GM04504 (cell line): ENCODE data around the gene UHMK1.

Source experiments
- DNase-seq: peaks from one replicate; pipeline ENCODE4 v3.0.0-alpha.2; 2012; ENCODE audit warnings: low read depth

UHMK1 gene

GRCh38 chr1:162530307-162530987 is 32.8 kb downstream of the UHMK1 start:
- no peak for DNase-seq

DNA sequence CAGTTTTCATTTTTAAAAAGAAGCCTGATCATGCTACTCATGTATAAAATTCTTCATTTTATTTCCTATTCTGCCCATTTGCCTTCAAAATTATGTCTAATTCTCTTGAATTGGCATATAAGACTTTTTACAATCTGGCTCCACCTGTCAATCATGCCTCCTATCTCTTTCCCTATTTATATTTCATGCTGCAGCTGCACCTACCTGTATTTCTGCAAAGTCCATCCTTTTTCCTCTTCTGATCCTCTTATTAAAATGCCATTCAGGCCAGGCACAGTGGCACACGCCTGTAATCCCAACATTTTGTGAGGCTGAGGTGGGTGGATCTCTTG is 33.3 kb downstream of the UHMK1 start:
- no peak for DNase-seq

DNA sequence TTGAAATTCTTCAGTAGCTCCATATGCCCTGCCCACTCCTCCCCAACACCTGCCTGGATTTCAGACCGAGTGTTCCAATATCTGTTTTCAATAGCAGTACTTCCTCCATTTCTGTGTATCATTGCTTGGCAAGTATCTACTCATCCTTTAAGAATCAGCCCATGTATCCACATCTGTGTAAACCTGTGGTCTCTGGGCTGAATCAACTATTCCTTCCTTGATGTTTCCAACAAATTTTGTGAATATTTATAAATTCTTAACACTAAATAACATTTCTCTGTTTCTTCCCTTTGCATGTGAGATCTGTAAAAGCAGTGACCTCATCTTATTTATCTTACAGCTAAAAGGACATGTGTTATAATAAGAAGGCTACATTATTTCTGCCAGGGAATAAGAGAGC is 37.9 kb downstream of the UHMK1 start:
- DNase-seq = no peak

- peak; percentile 29 for DNase-seq
These were observed 38.9 kb downstream of the UHMK1 start for GRCh38 chr1:162536511-162536910.

- DNase-seq = no peak
These were observed 39.6 kb downstream of the UHMK1 start for GRCh38 chr1:162537216-162537615.

GRCh38 chr1:162538815-162539431 is 41.3 kb downstream of the UHMK1 start:
- peak; percentile 73 for DNase-seq

DNA sequence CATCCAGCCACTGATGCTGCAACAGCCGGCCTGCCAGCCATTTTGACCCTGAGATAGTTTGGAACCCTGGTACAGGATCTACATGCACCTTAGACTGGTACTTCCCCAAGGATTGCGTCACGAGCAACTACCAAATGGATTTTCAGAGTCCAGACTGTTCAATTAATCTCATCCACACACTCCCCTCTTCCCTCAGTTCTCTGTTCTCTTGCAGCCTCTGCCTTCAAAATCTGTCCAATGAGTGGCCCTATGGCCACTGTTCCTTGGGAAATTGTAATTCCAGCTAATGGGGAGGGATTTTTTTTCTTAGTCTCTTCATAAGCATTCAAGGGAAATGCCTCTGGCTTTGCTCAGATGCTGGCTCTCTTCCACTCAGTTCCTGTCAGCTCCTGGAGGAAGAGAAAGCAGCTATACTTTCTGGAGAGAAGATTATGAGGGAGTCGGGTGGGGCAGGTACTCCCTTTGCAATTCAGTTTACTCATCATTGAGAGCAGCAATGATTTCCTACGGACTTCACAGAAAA is 44.1 kb downstream of the UHMK1 start:
- DNase-seq = peak; percentile 96

DNA sequence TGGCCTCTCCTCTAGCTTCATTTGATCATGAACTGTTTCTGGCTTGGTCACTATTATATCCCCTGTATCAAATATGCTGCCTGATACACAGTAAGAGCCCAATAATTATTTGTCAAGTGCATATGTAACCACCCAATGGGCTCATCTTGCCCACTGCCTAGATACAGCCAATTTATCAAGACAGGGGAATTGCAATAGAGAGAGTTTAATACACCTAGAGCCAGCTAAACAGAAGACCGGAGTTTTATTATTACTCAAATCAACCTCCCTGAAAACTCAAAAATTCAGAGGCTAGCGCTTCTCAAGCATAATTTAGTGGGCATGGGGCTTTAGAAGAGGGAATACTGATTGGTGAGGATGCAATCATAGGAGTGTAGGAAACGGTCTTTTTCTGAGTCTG is 45.6 kb downstream of the UHMK1 start:
- no peak for DNase-seq

DNA sequence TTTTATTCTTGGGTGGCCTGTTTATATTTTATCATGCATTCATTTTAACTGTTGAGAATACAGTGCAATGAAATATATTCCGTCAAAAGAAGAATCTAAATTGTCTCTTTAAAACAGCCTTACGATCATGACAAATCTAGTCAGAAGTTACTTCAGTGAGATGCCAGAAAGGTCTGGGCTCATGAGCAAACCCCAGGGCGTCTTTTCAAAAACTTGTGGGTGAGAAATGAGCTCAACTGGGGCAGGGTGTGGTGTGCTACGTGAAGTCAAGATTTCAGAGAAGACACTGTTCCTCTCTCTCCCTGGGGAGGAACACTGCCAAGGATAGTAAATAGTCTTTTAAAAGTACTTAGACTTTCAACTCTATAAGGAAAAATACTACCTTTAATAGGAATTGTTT is 50.6 kb downstream of the UHMK1 start:
- peak; percentile 73 for DNase-seq

DNA sequence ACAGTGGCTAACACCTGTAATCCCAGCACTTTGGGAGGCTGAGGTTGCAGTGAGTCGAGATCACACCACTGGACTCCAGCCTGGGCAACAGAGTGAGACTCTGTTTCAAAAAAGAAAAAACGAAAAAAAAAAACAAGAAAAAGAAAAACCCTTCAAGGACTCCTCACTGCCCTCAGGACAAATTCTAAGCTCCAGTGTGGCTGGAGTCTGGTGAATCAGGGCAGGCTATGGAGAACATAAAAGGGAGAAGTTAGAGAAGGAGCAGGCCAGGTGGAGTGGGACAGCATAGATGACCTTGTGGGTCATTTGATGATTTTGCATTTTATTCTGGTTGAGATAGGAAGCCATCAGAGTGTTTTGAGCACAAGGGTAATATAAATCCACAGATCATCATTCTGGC is 51.4 kb downstream of the UHMK1 start:
- DNase-seq = no peak

DNA sequence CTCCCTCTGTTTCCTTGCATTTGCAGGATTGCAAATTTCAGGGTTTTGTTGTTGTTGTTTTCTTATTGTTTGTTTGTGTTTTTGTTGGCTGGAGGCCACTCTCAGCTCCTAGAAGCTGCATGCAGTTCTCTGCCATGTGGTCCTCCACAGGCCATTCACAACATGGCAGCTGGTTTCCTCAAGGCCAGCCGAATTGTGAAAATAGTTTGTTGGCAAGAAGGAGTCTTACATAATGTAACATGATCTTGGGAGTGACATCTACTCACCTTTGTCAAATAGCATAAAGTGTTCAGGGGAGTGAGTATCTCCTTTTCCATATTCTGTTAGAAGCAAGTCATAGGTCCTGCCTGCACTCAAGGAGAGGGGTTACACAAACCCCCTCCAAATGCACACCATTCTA is 53.3 kb downstream of the UHMK1 start:
- DNase-seq = no peak

DNA sequence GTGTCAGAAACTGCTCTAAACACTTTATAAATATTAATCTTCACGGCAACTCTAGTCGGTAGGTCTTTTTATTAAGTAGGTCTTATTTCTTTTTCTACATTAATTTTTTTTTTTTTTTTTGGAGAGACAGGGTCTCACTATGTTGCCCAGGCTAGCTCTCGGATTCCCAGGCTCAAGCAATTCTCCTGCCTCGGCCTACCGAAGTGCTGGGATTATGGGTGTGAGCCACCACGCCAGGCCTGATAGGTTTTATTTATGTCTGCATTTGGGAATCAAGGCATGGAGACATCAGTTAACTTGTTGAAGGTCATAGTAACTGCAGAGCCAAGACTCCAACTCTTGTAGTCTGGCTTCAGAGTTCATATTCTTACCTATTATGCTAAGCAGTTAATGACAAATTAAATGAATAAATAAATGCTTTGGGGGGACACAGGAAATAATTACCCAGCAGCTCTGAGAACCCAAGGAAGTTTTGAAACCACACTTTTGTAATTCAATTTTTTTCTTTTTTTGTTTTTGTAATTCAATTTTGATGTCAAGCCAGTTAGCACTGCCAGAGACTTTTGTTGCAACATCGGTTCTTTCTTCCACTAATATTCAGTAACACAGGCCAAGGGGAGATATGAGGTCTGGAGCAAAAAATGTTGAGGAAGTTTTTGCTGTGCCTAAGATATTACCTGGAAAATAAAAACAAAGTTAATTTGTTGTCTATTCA is 54.5 kb downstream of the UHMK1 start:
- DNase-seq = peak; percentile 17

DNA sequence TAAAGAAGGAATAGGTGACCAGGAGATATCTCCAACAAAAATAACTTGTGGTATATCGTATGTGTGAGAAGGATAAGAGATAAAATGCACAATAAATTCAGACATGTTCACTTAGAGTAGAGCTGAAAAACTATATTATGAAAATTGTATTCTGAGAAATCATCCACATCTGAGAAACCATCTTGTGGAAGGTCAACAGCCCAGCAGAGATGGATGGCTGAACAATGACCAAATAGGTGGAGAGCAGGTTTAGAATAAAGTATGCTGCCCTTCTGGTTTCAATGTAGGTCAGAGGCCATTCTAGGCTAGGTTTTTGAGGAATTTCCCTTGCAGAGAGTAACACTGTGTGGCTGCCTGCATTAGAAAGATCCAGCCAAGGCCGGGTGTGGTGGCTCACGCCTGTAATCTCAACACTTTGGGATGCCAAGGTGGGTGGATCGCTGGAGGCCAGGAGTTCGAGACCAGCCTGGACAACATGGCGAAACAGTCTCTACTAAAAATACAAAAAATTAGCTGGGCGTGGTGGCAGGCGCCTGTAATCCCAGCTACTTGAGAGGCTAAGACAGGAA is 55.1 kb downstream of the UHMK1 start:
- DNase-seq = no peak

DNA sequence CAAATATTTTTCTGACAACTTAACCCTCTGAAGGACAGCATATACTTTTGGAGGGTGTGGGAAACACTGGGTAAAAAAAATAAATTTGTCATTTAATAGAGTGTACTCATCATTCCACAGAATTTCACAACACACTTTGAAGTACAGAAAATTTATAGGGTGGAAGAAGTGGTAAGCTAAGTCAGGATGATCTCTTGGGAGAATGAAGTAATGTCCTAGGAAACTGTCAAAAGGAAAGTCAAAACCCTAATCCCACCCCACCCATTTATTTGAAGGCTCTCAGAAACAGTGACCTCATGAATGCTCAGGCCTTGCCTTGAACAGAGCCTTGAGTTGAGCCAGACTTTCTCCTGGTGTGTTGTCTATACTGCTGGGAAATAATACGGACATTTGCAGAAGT is 56.6 kb downstream of the UHMK1 start:
- peak; percentile 49 for DNase-seq

DNA sequence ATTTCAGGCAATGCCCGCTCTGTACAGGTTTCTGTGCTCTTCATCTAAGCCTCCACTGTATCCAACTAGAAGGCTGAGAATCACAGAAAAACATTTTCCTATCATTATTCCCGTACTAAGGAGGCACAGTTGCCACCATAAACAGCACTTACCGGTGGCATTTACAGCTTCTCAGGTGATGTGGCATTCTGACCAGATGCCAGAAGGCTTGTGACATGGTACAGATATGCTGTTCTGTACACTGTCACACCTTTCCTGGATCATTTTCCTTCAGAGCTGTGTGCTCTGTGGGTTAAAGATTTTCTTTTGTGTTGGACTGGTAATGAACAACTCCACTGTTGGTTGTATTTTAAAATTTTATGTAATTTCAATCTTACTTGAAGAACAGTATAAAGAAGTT is 59.9 kb downstream of the UHMK1 start:
- DNase-seq = no peak

GRCh38 chr1:162560303-162561036 is 62.9 kb downstream of the UHMK1 start:
- DNase-seq = no peak

- peak; percentile 96 for DNase-seq
These were observed 63.5 kb downstream of the UHMK1 start for GRCh38 chr1:162561037-162561615.

DNA sequence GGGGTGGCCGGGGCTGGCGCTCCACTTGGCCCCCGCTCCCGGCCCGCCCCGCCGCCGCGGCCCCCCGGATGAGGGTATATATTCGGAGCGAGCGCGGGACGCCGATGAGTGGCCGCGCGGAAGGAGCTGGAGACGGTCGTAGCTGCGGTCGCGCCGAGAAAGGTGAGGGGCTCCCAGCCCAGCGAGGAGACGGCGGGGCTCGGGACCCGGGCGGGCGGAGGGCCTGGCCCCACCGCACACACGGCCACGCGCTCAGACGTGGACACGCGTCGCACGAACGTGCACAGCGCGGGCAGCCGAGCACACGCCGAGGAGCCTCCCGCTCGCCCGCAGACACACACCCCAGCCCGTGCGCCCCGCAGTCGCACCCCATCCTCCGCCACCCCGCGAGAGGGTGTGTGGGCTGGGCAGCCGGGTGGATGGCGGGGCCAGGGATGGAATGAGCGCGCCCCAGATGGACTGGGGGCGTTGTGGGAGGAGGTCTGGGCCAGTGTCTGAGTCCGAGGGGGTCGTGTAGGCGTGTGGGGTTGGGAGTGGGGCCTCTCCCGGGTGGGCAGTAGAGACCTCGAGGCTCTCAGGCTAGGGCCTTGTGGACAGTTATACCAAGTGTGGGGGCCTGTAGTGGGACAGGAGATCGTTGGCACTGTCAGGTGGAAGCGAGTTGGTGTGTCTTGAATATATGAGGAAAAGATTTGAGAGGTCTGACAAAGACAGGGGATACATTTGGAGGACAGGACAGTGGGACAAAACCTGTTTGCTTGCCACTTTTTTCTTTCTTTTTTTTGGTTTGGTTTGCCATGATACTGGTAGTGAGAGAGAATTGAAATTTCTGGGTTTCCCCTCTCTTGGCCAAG is 64.2 kb downstream of the UHMK1 start, which contains the start of gene UAP1:
Gene UAP1, plus strand, starts transcription at position 107 of the 854 bp plus-strand sequence. CDS start 4,347 bp downstream, outside the sequence.
- DNase-seq = no peak

DNA sequence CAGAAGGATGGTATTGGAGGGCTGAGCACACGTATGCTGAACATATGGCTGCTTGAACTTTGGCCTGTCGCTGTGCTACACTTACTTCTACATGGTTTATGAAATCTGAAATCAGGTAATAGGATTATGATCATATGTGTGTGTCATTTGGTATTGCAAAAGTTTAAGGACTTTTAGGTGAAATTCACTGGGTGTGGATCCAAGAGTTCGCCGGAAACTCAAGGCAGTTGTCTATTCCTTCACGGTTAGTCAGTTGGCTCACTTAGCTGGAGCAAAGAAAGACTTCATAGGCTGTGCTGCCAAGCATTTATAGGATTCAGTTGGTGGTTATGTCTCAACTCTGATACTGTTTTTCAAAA is 64.8 kb downstream of the UHMK1 start:
- peak; percentile 46 for DNase-seq

DNA sequence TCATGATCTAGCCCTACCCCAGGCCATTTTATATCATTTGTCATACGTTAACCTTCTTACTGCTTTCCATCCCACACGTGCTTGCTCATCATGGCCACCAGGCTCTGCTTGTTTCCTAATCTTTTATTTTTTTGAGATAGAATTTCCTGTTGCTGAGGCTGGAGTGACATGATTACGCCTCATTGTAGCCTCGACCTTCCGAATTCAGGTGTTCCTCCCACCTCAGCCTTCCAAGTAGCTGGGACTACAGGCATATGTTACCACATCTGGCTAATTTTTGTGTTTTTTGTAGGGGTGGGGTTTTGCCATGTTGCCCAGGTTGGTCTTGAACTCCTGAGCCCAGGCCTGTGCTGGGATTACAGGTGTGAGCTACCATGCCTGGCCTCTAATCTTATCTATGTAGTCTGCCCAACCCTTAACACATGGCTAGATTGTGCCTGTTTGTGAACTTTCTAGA is 67.2 kb downstream of the UHMK1 start:
- no peak for DNase-seq

DNA sequence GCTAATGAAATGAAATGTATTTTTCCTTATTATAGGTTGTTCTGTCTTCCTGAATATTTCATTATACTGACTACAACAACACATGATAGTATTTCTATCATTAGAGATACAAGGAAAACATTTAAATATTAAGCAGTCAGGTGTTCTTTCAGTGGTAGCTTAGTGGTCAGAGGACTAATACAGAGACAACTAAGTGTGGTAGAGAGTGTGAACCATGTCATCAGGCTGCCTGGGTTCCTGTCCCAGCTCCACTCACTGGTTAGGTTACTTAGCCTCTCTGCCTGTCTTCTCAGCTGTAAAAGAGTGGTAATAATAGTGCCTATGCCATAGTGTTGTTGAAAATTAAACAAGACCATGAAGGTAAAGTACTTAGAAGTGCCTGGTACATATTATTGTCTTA is 67.8 kb downstream of the UHMK1 start:
- DNase-seq = no peak
